ENCODE measurements around the gene SYT14.

DNA sequence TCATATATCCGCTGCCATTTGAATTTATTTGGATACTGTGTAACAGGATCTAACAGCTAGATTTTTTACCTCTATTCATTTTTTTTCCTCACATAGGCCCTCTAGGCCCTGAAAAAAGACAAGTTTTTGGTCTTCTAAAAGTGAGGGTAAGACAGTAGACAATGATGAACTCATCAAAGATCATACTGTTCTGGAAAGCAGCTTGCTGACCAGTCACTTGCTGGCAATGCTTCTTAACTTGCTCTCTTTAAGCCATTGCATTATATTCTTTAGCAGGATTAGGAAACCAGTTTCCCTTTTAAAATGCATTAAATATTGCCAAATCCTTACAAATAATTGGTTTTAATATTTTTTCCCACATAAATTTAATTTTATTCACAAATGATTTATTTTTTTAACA lies 65.5 kb downstream of the SYT14 start:
- TF ChIP-seq, protein P1, sequence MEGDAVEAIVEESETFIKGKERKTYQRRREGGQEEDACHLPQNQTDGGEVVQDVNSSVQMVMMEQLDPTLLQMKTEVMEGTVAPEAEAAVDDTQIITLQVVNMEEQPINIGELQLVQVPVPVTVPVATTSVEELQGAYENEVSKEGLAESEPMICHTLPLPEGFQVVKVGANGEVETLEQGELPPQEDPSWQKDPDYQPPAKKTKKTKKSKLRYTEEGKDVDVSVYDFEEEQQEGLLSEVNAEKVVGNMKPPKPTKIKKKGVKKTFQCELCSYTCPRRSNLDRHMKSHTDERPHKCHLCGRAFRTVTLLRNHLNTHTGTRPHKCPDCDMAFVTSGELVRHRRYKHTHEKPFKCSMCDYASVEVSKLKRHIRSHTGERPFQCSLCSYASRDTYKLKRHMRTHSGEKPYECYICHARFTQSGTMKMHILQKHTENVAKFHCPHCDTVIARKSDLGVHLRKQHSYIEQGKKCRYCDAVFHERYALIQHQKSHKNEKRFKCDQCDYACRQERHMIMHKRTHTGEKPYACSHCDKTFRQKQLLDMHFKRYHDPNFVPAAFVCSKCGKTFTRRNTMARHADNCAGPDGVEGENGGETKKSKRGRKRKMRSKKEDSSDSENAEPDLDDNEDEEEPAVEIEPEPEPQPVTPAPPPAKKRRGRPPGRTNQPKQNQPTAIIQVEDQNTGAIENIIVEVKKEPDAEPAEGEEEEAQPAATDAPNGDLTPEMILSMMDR (IDR thresholded peaks at IDR 0.05; ENCODE audit: insufficient read depth, low read length) = no peak
- TF ChIP-seq, protein P2, sequence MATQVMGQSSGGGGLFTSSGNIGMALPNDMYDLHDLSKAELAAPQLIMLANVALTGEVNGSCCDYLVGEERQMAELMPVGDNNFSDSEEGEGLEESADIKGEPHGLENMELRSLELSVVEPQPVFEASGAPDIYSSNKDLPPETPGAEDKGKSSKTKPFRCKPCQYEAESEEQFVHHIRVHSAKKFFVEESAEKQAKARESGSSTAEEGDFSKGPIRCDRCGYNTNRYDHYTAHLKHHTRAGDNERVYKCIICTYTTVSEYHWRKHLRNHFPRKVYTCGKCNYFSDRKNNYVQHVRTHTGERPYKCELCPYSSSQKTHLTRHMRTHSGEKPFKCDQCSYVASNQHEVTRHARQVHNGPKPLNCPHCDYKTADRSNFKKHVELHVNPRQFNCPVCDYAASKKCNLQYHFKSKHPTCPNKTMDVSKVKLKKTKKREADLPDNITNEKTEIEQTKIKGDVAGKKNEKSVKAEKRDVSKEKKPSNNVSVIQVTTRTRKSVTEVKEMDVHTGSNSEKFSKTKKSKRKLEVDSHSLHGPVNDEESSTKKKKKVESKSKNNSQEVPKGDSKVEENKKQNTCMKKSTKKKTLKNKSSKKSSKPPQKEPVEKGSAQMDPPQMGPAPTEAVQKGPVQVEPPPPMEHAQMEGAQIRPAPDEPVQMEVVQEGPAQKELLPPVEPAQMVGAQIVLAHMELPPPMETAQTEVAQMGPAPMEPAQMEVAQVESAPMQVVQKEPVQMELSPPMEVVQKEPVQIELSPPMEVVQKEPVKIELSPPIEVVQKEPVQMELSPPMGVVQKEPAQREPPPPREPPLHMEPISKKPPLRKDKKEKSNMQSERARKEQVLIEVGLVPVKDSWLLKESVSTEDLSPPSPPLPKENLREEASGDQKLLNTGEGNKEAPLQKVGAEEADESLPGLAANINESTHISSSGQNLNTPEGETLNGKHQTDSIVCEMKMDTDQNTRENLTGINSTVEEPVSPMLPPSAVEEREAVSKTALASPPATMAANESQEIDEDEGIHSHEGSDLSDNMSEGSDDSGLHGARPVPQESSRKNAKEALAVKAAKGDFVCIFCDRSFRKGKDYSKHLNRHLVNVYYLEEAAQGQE (IDR thresholded peaks at IDR 0.05; ENCODE audit: insufficient replicate concordance, low read depth) = no peak

Measured in HL-60 (cell line).